ENCODE data around the gene C3orf18. TPM values are rescaled to one million over a fixed set of nuclear protein-coding genes. Genes with fewer than 3 reads are reported as not detected.

Gene C3orf18
- total RNA-seq, 3 donors from 2014 or later, result 1.5 to 14.1 (median 2.5) TPM

- intact Hi-C loops (cut with DNase I, micrococcal nuclease), result loop anchor here (5.0 to 10.0 kb wide), 3 partner anchors 108 to 195 kb away; partner anchors contain the start of gene ZMYND10 (in 1 of the 2)
- Histone ChIP-seq H3K4me1 (ENCODE audit: low read depth) (no peaks in the 10 kb centered on the region), H3K4me3 (no peak overlapping the region), H3K9me3 (no peaks in the 10 kb centered on the region), H3K36me3 (ENCODE audit: low read depth) (no peaks in the 10 kb centered on the region)
- ATAC-seq (peak; percentile 86), DNase-seq (peak in 2 of 3 donors; percentile 71 to 87)
- peak; percentile 87 for TF ChIP-seq CTCF (IDR thresholded peaks at IDR 0.05)
Observed at GRCh38 chr3:50542177-50543034, 25.1 kb downstream of the C3orf18 start.

- H3K4me3 ChIP-seq, result no peak overlapping the region
- no peaks in the 10 kb centered on the region for H3K9me3 ChIP-seq
- TF ChIP-seq CTCF (IDR thresholded peaks at IDR 0.05), result no peak
- no peaks in the 10 kb centered on the region for H3K4me1 ChIP-seq (ENCODE audit: low read depth)
- no peak for DNase-seq
- intact Hi-C loops (cut with DNase I, micrococcal nuclease), result loop anchor here (5.0 to 10.0 kb wide), 3 partner anchors 105 to 192 kb away; partner anchors contain the start of gene ZMYND10 (in 1 of the 2)
- no peaks in the 10 kb centered on the region for H3K36me3 ChIP-seq (ENCODE audit: low read depth)
- ATAC-seq, result no peak
Observed at GRCh38 chr3:50539356-50540286, 27.9 kb downstream of the C3orf18 start.

GRCh38 chr3:50537421-50538129, 30.0 kb downstream of the C3orf18 start:
- no peak for TF ChIP-seq CTCF (IDR thresholded peaks at IDR 0.05)
- Histone ChIP-seq H3K4me3 (no peak overlapping the region), H3K4me1 (ENCODE audit: low read depth) (no peaks in the 10 kb centered on the region), H3K36me3 (ENCODE audit: low read depth) (no peaks in the 10 kb centered on the region), H3K9me3 (no peaks in the 10 kb centered on the region)
- ATAC-seq, result no peak
- no peak for DNase-seq
- intact Hi-C loops (cut with DNase I, micrococcal nuclease), result no loop called here

GRCh38 chr3:50536471-50537180, 30.9 kb downstream of the C3orf18 start:
- ATAC-seq (peak; percentile 37), DNase-seq (no peak)
- H3K36me3 ChIP-seq (ENCODE audit: low read depth), result no peaks in the 10 kb centered on the region
- H3K4me3 ChIP-seq, result no peak overlapping the region
- TF ChIP-seq CTCF (IDR thresholded peaks at IDR 0.05), result no peak
- H3K9me3 ChIP-seq, result no peaks in the 10 kb centered on the region
- intact Hi-C loops (cut with DNase I, micrococcal nuclease), result no loop called here
- no peaks in the 10 kb centered on the region for H3K4me1 ChIP-seq (ENCODE audit: low read depth)
